ENCODE measurements around the gene CHSY1.

The CHSY1 gene

DNA sequence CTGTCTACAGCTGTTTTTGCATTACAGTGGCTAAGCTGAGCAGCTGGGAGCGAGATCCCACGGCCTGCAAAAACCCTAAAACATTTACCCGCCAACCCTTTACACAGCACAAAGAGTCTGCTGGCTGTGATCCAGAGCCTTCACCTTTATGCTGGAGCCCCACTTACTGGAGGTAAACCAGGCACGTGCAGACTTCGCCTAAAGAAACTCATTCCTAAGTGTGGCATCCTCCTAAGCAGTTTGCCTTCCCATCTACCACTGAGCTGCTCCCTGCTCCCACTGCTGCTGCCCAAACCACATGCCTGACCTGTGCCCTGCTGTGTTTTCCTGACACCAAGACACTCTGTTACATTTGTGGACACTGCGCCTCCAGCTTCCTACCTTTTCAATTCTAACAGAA lies 53.0 kb downstream of the CHSY1 start:
- no peak for DNase-seq (ENCODE audit: extremely low spot score)
- TF ChIP-seq, protein P1, sequence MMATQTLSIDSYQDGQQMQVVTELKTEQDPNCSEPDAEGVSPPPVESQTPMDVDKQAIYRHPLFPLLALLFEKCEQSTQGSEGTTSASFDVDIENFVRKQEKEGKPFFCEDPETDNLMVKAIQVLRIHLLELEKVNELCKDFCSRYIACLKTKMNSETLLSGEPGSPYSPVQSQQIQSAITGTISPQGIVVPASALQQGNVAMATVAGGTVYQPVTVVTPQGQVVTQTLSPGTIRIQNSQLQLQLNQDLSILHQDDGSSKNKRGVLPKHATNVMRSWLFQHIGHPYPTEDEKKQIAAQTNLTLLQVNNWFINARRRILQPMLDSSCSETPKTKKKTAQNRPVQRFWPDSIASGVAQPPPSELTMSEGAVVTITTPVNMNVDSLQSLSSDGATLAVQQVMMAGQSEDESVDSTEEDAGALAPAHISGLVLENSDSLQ (IDR thresholded peaks at IDR 0.05), result no peak
- TF ChIP-seq ARNT (IDR thresholded peaks at IDR 0.05) (no peak), FOXM1 (IDR thresholded peaks at IDR 0.05; ENCODE audit: borderline replicate concordance) (no peak), ZNF384 (IDR thresholded peaks at IDR 0.05) (no peak), SUZ12 (IDR thresholded peaks at IDR 0.05) (no peak), HDGF (IDR thresholded peaks at IDR 0.05; ENCODE audit: borderline replicate concordance) (no peak), FOXA1 (IDR thresholded peaks at IDR 0.05) (no peak), FOXK2 (IDR thresholded peaks at IDR 0.05) (no peak), CTBP1 (IDR thresholded peaks at IDR 0.05; ENCODE audit: borderline replicate concordance) (no peak), ELF4 (IDR thresholded peaks at IDR 0.05) (no peak), LEF1 (IDR thresholded peaks at IDR 0.05; ENCODE audit: borderline replicate concordance) (no peak)
- CTCF ChIA-PET, result no interaction called here
- POLR2A ChIA-PET, result no interaction called here

GRCh38 chr15:101198031-101198575 lies 53.7 kb downstream of the CHSY1 start:
- ChIA-PET CTCF (no interaction called here), POLR2A (no interaction called here)
- no peak for TF ChIP-seq CTBP1 (IDR thresholded peaks at IDR 0.05; ENCODE audit: borderline replicate concordance)
- TF ChIP-seq FOXK2 (IDR thresholded peaks at IDR 0.05), result no peak
- no peak for TF ChIP-seq ARNT (IDR thresholded peaks at IDR 0.05)
- no peak for TF ChIP-seq SUZ12 (IDR thresholded peaks at IDR 0.05)
- no peak for TF ChIP-seq TARDBP (IDR thresholded peaks at IDR 0.05)
- TF ChIP-seq LEF1 (IDR thresholded peaks at IDR 0.05; ENCODE audit: borderline replicate concordance), result no peak
- no peak for TF ChIP-seq FOXM1 (IDR thresholded peaks at IDR 0.05; ENCODE audit: borderline replicate concordance)
- TF ChIP-seq L3MBTL2 (conservative IDR thresholded peaks at IDR 0.05), result no peak
- no peak for TF ChIP-seq NFRKB (IDR thresholded peaks at IDR 0.05)
- no peak for DNase-seq (ENCODE audit: extremely low spot score)

GRCh38 chr15:101194546-101195125 lies 57.2 kb downstream of the CHSY1 start:
- ChIA-PET POLR2A (no interaction called here), CTCF (interaction anchor here (0.6 to 1.6 kb wide), 2 partner anchors 10 to 93 kb away, joined by 4 to 5 read pairs; no protein-coding TSS in a partner anchor)

DNA sequence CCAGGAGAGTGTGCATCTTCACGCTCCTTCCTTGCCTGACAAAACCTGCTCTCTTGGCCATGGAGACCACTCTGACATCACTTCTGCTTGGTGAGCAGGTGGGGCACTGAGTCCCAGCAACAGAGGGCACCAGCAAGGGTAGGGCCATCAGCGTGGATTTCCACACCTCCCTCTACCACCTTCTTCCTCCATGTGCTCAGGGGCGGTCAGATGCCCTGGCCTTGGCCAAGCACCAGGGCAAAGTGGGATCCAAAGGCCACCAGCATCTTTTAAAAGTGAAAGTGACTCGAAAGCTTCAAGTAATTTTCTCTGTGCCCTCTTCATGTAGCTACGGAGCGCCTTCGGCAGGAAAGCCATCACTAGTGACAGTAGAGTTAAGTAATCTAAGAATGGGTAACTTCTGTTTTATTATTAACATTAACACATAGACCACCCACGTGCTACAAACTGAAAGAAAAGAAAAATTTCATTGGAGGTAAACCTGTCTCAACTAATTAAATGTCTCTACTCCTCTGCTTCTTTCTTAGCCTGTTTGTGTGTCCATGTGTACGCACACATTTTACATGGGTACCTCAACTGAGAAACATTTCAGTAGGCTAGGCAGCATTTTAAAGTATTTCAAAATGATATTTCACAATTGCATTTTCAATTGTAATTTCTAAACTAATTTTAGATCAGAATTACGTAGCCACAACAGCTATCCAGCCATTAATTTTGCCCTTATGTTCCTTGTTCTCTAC lies 57.9 kb downstream of the CHSY1 start:
- no peak for TF ChIP-seq SUZ12 (IDR thresholded peaks at IDR 0.05)
- TF ChIP-seq LEF1 (IDR thresholded peaks at IDR 0.05; ENCODE audit: borderline replicate concordance), result no peak
- TF ChIP-seq FOXM1 (IDR thresholded peaks at IDR 0.05; ENCODE audit: borderline replicate concordance), result no peak
- no peak for TF ChIP-seq FOXA1 (IDR thresholded peaks at IDR 0.05)
- TF ChIP-seq SP1 (IDR thresholded peaks at IDR 0.05), result no peak
- TF ChIP-seq, protein P1 (IDR thresholded peaks at IDR 0.05), result no peak
- no peak for TF ChIP-seq TARDBP (IDR thresholded peaks at IDR 0.05)
- no peak for TF ChIP-seq ARNT (IDR thresholded peaks at IDR 0.05)
- no peak for TF ChIP-seq FOXK2 (IDR thresholded peaks at IDR 0.05)
- no peak for TF ChIP-seq ZNF384 (IDR thresholded peaks at IDR 0.05)
- TF ChIP-seq NFRKB (IDR thresholded peaks at IDR 0.05), result no peak
- no peak for TF ChIP-seq CTBP1 (IDR thresholded peaks at IDR 0.05; ENCODE audit: borderline replicate concordance)
- no peak for TF ChIP-seq ELF4 (IDR thresholded peaks at IDR 0.05)
- DNase-seq (ENCODE audit: extremely low spot score), result no peak
- POLR2A ChIA-PET, result no interaction called here
- CTCF ChIA-PET, result interaction anchor here (1.6 kb wide), 1 partner anchor 94 kb away, joined by 4 read pairs; no protein-coding TSS in a partner anchor

More at GRCh38 chr15:101194546-101195125, 57.2 kb downstream of the CHSY1 start:
- no peak for DNase-seq (ENCODE audit: extremely low spot score)
- TF ChIP-seq FOXA1 (IDR thresholded peaks at IDR 0.05) (no peak), CTBP1 (IDR thresholded peaks at IDR 0.05; ENCODE audit: borderline replicate concordance) (no peak), ZNF384 (IDR thresholded peaks at IDR 0.05) (no peak), ARNT (IDR thresholded peaks at IDR 0.05) (no peak), LEF1 (IDR thresholded peaks at IDR 0.05; ENCODE audit: borderline replicate concordance) (no peak), SP1 (IDR thresholded peaks at IDR 0.05) (no peak), ELF4 (IDR thresholded peaks at IDR 0.05) (no peak), NFRKB (IDR thresholded peaks at IDR 0.05) (no peak), SUZ12 (IDR thresholded peaks at IDR 0.05) (no peak), HDGF (IDR thresholded peaks at IDR 0.05; ENCODE audit: borderline replicate concordance) (no peak), BHLHE40 (IDR thresholded peaks at IDR 0.05; ENCODE audit: borderline replicate concordance) (no peak), FOXM1 (IDR thresholded peaks at IDR 0.05; ENCODE audit: borderline replicate concordance) (no peak), TARDBP (IDR thresholded peaks at IDR 0.05) (no peak), L3MBTL2 (conservative IDR thresholded peaks at IDR 0.05) (no peak), FOXK2 (IDR thresholded peaks at IDR 0.05) (no peak)
- TF ChIP-seq, protein P1 (IDR thresholded peaks at IDR 0.05), result no peak

DNA sequence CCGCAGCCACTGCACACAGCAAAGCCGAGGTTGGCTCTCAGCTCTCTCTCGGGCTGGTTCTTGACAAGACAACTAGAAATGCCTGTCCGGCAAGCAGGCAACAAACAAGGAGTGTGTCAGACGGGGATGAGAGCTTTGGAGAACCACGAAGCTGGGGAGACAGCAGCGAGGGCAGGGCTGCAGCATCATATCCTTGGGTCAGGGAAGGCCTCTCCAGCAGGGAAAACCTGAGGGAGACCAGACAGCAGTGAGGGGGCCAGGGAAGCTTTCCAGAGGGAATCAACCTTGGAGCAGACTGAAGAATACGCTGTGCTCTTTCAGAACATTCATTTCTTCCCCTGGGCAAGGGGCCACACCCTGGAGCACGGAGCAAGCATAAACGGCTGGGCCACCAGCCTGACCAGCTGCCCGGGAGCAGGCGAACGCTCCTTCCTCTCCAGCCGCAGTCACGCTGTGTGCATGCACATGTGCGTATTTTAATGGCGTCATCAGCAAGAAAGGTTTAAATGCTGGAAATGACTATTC lies 58.7 kb downstream of the CHSY1 start:
- DNase-seq (ENCODE audit: extremely low spot score), result no peak
- CTCF ChIA-PET, result interaction anchor here (1.1 kb wide), 1 partner anchor 12 kb away, joined by 3 read pairs; no protein-coding TSS in a partner anchor

More for the DNA sequence above, 58.7 kb downstream of the CHSY1 start:
- POLR2A ChIA-PET, result no interaction called here
- TF ChIP-seq, protein P1 (IDR thresholded peaks at IDR 0.05), result no peak
- TF ChIP-seq FOXM1 (IDR thresholded peaks at IDR 0.05; ENCODE audit: borderline replicate concordance), result no peak
- no peak for TF ChIP-seq SUZ12 (IDR thresholded peaks at IDR 0.05)

All from HEK293T (cell line).